HG02981 (cell line): ENCODE measurements around the gene SMARCA2.

Experiments used
- ATAC-seq: cut with Tn5 transposase; IDR thresholded peaks from one replicate; pipeline ENCODE4 v1.9.1; 2021; ENCODE audit warnings: mild to moderate bottlenecking, moderate library complexity; ENCODE audit not compliant: unreplicated experiment

The SMARCA2 gene

GRCh38 chr9:2015581-2016407, 647 bp downstream of the SMARCA2 start:
- ATAC-seq = no peak

GRCh38 chr9:2016408-2017330, 1.5 kb downstream of the SMARCA2 start:
- ATAC-seq = no peak

GRCh38 chr9:2017331-2018161, 2.4 kb downstream of the SMARCA2 start:
- ATAC-seq = peak; percentile 31

- ATAC-seq = no peak
Observed at GRCh38 chr9:2018162-2018643, 3.1 kb downstream of the SMARCA2 start.

GRCh38 chr9:2018764-2019558, 3.8 kb downstream of the SMARCA2 start:
- no peak for ATAC-seq

GRCh38 chr9:2019723-2020122, 4.6 kb downstream of the SMARCA2 start:
- no peak for ATAC-seq

GRCh38 chr9:2021731-2022130, 6.6 kb downstream of the SMARCA2 start:
- no peak for ATAC-seq

GRCh38 chr9:2022560-2022959, 7.4 kb downstream of the SMARCA2 start:
- ATAC-seq = no peak

- ATAC-seq = no peak
Observed at GRCh38 chr9:2023042-2023441, 7.9 kb downstream of the SMARCA2 start.

- ATAC-seq = peak; percentile 74
Observed at GRCh38 chr9:2023532-2023931, 8.4 kb downstream of the SMARCA2 start.

GRCh38 chr9:2024888-2025782, 10.0 kb downstream of the SMARCA2 start:
- no peak for ATAC-seq

- no peak for ATAC-seq
Observed at GRCh38 chr9:2026220-2026997, 11.3 kb downstream of the SMARCA2 start.

- no peak for ATAC-seq
Observed at GRCh38 chr9:2027543-2028160, 12.5 kb downstream of the SMARCA2 start.

- no peak for ATAC-seq
Observed at GRCh38 chr9:2028888-2029287, 13.7 kb downstream of the SMARCA2 start.

- no peak for ATAC-seq
Observed at GRCh38 chr9:2029666-2030170, 14.6 kb downstream of the SMARCA2 start.

GRCh38 chr9:2032234-2032633, 17.1 kb downstream of the SMARCA2 start:
- no peak for ATAC-seq

GRCh38 chr9:2036844-2037243, 21.7 kb downstream of the SMARCA2 start:
- no peak for ATAC-seq
